Activated CD4-positive, alpha-beta T cell treated with anti-CD3 and anti-CD28 coated beads, Interleukin-10, Interleukin-2, amounts not matched to agents 100 ng/mL and 50 ng/mL, durations not matched to agents 16 hours and 8 hours (primary cell): ENCODE results near the gene CCIN.
"Not testable (repeated sequence)": the region's sequence is repeated elsewhere in the genome, so short reads cannot be mapped to it uniquely, and the experiment has no call there.

ENCODE experiments used
- DNase-seq: peaks from one replicate; pipeline ENCODE4 v3.0.0-alpha.2; 2020

The CCIN gene

GRCh38 chr9:36169166-36169565, at the start of gene CCIN:
Gene CCIN, plus strand, starts transcription at chr9:36169388. Its CDS starts 115 bp downstream, at chr9:36169503.
- no peak for DNase-seq

DNA sequence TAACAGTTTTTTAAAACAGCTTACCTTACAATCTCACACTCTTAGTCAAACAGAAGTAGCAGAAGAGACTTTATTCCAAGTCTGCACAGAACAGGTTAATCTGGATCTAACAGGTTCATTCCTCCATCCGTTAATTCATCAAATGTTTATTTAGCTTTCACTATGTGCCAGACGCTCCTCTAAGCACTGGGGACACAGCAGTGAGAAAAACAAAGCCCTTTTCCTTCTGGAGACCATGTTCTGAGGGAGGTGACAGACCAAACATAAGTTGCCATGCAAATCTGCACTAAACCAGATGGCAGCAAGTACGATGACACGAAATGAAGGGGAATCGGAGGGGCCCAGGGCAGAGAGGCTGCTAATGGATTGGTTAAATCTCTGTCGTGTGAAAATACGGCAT, 49.7 kb upstream of the CCIN start:
- no peak for DNase-seq

GRCh38 chr9:36120705-36121104, 48.5 kb upstream of the CCIN start:
- no peak for DNase-seq

GRCh38 chr9:36121971-36122370, 47.2 kb upstream of the CCIN start:
- DNase-seq = no peak

DNA sequence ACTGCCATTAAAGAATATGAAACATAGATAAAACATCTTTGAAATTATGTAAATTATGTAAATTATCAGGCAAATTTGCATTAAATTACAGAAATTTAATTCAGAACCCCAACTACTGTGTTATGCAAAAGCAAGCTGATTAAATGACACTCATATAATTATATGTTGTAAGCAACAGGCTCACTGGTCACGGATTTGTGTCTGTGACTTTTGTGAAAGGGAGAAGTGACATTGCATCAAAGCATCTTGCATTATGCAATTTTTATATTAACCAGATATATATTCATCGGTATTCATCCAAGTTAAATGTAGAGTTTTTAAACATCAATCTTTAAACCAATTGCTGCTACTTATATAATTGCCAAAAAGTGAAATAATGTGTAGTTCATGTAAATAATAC, 45.7 kb upstream of the CCIN start:
- DNase-seq = no peak

GRCh38 chr9:36125062-36125855, 43.9 kb upstream of the CCIN start:
- no peak for DNase-seq

DNA sequence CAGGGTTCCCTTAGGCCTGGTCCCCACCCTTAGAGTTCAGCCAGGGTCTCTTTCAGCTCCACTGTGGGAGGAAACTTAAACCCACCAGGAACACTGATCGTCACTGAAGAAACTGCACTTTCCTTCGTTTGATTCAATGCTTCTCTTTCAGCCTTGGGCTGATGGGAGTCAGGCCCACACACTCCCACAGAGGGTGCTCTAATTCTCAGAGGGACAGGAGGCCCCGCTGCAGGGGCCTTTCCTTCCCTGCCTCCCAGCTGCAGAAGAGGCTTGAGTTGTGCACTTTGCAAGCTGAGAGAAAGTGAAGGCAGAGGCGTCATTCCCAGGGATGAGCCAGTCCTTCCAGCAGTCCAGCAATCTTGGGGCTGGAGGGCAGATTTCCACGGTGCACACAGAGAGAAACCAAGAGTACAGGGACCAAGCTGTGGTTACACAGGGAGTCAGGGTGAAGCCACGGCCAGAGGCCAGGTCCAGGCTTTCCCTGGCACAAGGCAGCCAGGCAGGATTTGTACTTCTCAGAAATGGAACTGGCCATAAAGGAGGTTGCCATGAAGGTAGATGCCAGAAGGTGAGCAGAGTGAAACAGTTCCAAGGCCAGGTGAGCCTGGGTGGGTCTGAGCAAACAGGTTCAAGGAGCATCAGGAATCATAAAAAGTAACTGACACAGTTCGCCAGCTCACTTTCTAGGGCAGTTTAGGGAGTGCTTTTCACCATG, 43.0 kb upstream of the CCIN start:
- DNase-seq = no peak

GRCh38 chr9:36127652-36128244, 41.4 kb upstream of the CCIN start:
- DNase-seq = no peak

DNA sequence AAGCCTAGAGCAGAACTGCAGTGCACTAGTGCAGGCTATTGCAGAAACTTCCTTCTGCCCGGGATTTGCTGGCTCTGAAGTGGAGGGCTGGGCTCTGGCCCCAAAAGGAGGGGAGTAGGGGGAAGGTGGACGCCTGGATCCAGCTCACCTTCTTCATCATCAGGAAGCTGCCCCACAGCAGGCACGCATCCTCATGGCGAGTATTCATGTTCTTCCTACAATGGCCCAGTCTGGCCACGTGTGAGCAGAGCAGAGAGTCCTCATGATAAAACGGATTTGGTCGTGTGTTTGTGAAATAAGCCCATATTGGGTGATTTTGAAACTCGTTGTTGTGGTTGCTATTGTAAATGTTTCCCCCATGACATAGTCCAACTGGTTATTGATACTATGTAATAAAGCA, 40.8 kb upstream of the CCIN start:
- DNase-seq = no peak

- DNase-seq = no peak
Measured at GRCh38 chr9:36129139-36129538, 40.0 kb upstream of the CCIN start.

DNA sequence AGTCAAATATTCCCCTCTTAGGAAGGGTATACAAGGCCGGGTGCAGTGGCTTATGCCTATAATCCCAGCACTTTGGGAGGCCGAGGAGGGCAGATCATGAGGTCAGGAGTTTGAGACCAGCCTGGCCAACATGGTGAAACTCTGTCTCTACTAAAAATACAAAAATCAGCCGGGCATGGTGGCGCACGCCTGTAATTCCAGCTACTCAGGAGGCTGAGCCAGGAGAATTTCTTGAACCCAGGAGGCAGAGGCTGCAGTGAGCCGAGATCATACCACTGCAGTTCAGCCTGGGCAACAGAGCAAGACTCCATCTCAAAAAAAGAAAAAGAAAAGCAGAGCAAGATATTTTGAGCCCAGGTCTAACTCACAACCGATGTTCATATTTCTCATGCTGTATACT, 37.5 kb upstream of the CCIN start:
- not testable (repeated sequence) for DNase-seq

DNA sequence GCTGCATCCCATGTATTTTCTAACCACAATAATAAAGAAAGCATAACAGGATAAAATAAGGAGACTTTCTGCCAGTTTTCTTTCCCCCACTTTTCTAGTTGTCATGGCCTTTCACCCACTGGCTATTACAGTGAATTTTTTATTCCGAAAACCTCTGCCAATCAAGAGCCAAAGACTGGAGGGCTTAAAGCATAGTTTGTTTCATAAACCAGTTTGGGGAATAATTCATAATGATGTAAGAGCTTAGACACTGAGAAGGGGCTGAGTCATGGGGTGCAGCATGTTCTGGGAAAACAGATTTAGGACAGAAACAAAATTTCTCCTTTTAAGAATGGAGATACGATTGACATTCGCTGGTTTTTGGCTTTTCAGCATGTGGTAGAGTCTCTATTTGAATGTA, 37.1 kb upstream of the CCIN start:
- no peak for DNase-seq

GRCh38 chr9:36134761-36135505, 34.3 kb upstream of the CCIN start:
- no peak for DNase-seq

GRCh38 chr9:36135741-36136271, 33.4 kb upstream of the CCIN start:
- no peak for DNase-seq

GRCh38 chr9:36136272-36136893, 32.8 kb upstream of the CCIN start, which contains the start of gene GLIPR2:
Gene GLIPR2, plus strand, starts transcription at chr9:36136733. Its CDS starts 46 bp downstream, at chr9:36136779.
- DNase-seq = peak; percentile 87

DNA sequence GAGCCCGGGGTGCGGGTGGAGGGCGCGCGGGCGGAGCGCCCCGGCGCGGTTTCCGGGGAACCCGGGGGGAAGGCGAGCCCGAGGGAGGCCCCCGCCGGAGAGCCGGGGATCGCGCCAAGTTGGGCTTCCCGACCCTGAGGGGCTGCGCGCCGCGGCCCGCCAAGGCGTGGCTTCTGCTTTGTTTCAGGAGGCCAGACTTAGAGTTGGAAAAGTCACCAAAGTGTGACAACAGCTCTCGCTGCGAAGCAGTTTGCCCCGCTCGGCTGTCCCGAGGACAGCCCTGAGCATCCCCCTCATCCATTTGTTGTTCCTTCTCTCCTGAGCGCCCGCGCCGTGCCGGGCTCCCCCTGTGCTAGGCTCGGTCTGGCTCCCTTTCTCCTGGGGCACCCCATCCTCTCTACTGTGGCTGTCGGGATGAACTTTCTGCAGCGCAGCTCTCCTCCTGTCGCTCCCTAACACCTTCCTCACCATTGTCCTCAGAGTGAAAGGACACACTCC, 32.2 kb upstream of the CCIN start:
- DNase-seq = no peak

DNA sequence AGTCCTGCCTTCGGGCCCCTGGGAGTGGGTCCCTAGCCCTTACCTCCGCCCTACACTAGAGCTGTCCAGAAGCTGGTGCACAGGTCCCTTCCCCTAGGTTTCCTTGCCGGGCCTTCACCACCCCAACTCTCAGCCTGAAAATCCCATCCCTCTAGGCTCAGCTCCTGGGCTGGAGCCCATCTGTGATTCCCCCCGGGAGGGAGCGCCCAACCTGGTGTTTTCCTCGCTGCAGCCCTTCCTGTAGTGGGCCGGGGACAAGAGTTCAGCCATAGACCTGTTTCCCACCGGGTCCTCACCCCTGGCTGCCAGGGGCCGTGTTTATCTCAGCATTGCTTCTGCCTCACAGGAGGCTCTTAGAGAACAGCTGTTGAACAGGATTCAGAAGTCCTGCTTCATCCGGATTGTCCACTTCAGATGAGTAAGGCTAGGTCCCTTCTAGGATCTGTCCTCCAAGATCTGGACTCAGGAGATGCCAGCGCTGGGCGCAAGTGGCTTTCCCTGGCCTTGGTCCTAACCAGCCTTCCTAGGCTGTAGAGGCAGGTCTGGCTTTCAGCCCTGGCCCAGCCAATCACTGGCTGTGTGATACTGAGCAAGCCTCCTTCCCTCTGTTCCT, 31.7 kb upstream of the CCIN start:
- DNase-seq = no peak

DNA sequence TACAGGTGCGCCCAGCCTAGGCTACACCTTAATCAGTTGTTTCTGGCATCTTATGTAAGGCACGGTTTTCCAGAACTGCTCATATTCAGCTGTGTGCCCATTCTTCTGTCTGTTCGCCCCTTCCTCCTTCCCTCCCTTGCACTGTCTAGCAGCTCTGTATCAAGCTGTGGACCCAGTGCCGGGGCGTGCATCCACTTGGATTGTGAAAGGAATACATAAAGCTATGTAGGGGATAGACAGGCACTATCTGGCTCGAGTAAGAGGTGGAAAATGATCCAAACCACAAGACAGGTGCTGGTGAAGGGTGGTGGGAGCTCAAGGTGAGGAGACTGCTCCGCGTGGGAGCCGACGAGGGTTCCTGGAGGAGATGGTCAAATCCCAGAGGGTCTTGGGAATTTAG, 30.7 kb upstream of the CCIN start:
- no peak for DNase-seq

- no peak for DNase-seq
Measured at GRCh38 chr9:36138901-36139300, 30.3 kb upstream of the CCIN start.

GRCh38 chr9:36140086-36141084, 28.8 kb upstream of the CCIN start:
- DNase-seq = peak; percentile 43
